IMR-90 (cell line): ENCODE measurements around the gene TRIM6. TPM values are rescaled to one million over a fixed set of nuclear protein-coding genes. Genes with fewer than 3 reads are reported as not detected.

Experiments
- ATAC-seq: fragments of 200-7000 bp; cut with Tn5 transposase; 2 replicates; pipeline ENCODE4 v1.9.1; 2020; ENCODE audit warnings: low read depth, mild to moderate bottlenecking, moderate library complexity
- BruUV-seq: library from RNA; stranded (reverse); fragments of 400-500 nt; replicated peaks from 2 replicates; lab custom pipeline; 2021; lab: Mats Ljungman, UMichigan
- CTCF ChIA-PET: fragments of 300-600 bp; formaldehyde crosslinking; extraction: SDS; loops from one replicate; lab custom pipeline; 2021; ENCODE audit warnings: antibody characterized with exemption; lab: Yijun Ruan, JAX
- POLR2A ChIA-PET: fragments of 300-600 bp; sonication (Branson Sonifier 250); formaldehyde crosslinking; loops from one replicate; lab custom pipeline; 2022; ENCODE audit warnings: antibody characterized with exemption; ENCODE audit not compliant: unreplicated experiment; lab: Charles Lee
- DNase-seq: peaks from one replicate; pipeline ENCODE4 v3.0.0; 2013
- H2AFZ ChIP-seq: replicated peaks from 2 replicates; pipeline ENCODE3; 2013; ENCODE audit warnings: low read length, mild to moderate bottlenecking; ENCODE audit not compliant: poor library complexity
- H2AK5ac ChIP-seq: 2 replicates; pipeline ENCODE4 v1.6.1; 2013; ENCODE audit warnings: low read depth, low read length, inconsistent platforms
- H2AK9ac ChIP-seq: replicated peaks from 2 replicates; pipeline ENCODE3; 2013; ENCODE audit warnings: mild to moderate bottlenecking, low read depth, low read length, moderate library complexity; ENCODE audit not compliant: poor library complexity
- H2BK120ac ChIP-seq: 2 replicates; pipeline ENCODE4 v1.6.1; 2013; ENCODE audit warnings: low read depth, low read length, inconsistent platforms
- H2BK15ac ChIP-seq: 3 replicates; pipeline ENCODE4 v1.6.1; 2013; ENCODE audit warnings: low read depth, low read length, inconsistent platforms
- H2BK20ac ChIP-seq: 2 replicates; pipeline ENCODE4 v1.6.1; 2013; ENCODE audit warnings: low read depth, mild to moderate bottlenecking, inconsistent platforms, low read length, moderate library complexity
- H2BK5ac ChIP-seq: 2 replicates; pipeline ENCODE4 v1.6.1; 2013; ENCODE audit warnings: mild to moderate bottlenecking, low read depth, low read length, inconsistent platforms; ENCODE audit not compliant: poor library complexity, severe bottlenecking
- H3K14ac ChIP-seq: replicated peaks from 2 replicates; pipeline ENCODE4 v1.6.1; 2013; ENCODE audit warnings: low read depth, low read length, inconsistent platforms
- H3K18ac ChIP-seq: 2 replicates; pipeline ENCODE4 v1.6.1; 2013; ENCODE audit warnings: low read depth, low read length, control low read depth
- H3K23ac ChIP-seq: 2 replicates; pipeline ENCODE4 v1.6.1; 2013; ENCODE audit warnings: low read depth, low read length, inconsistent platforms
- H3K27ac ChIP-seq: 2 replicates; pipeline ENCODE4 v1.5.1; 2013; ENCODE audit warnings: mild to moderate bottlenecking, control low read depth, low read length; ENCODE audit not compliant: insufficient read depth
- H3K27me3 ChIP-seq: 2 replicates; pipeline ENCODE4 v1.6.1; 2013; ENCODE audit warnings: low read length; ENCODE audit not compliant: control insufficient read depth, insufficient read depth
- H3K36me3 ChIP-seq: 2 replicates; pipeline ENCODE4 v1.6.1; 2013; ENCODE audit warnings: low read length, mixed read lengths; ENCODE audit not compliant: control insufficient read depth, insufficient read depth
- H3K4ac ChIP-seq: 2 replicates; pipeline ENCODE4 v1.6.1; 2013; ENCODE audit warnings: low read depth, low read length, inconsistent platforms
- H3K4me1 ChIP-seq: 2 replicates; pipeline ENCODE4 v1.6.1; 2013; ENCODE audit warnings: low read length, mixed read lengths; ENCODE audit not compliant: control insufficient read depth, insufficient read depth
- H3K4me2 ChIP-seq: 2 replicates; pipeline ENCODE4 v1.6.1; 2013; ENCODE audit warnings: low read depth, mild to moderate bottlenecking, control low read depth, low read length, moderate library complexity
- H3K4me3 ChIP-seq: 2 replicates; pipeline ENCODE4 v1.5.1; 2013; ENCODE audit warnings: low read depth, mild to moderate bottlenecking, control low read depth, low read length, moderate library complexity; ENCODE audit not compliant: insufficient read depth
- H3K56ac ChIP-seq: 2 replicates; pipeline ENCODE4 v1.6.1; 2013; ENCODE audit warnings: low read length, inconsistent platforms; ENCODE audit not compliant: insufficient read depth; ENCODE audit errors: extremely low read depth
- H3K79me1 ChIP-seq, 2 experiments: 2 replicates each; pipeline ENCODE4 v1.6.1; 2013; ENCODE audit warnings: low read length in 2 of 2, inconsistent platforms in 1 of 2, low read depth in 1 of 2
- H3K9ac ChIP-seq: 2 replicates; pipeline ENCODE4 v1.6.1; 2013; ENCODE audit warnings: low read depth, low read length, control low read depth
- H3K9me1 ChIP-seq: 2 replicates; pipeline ENCODE4 v1.6.1; 2013; ENCODE audit warnings: low read length, inconsistent platforms; ENCODE audit not compliant: insufficient read depth
- H3K9me3 ChIP-seq: 2 replicates; pipeline ENCODE4 v1.6.1; 2013; ENCODE audit warnings: low read length; ENCODE audit not compliant: control insufficient read depth, insufficient read depth
- H4K20me1 ChIP-seq: 2 replicates; pipeline ENCODE4 v1.6.1; 2013; ENCODE audit warnings: low read length, inconsistent platforms; ENCODE audit not compliant: insufficient read depth
- H4K5ac ChIP-seq: 2 replicates; pipeline ENCODE4 v1.6.1; 2013; ENCODE audit warnings: mild to moderate bottlenecking, low read depth, low read length, control low read depth
- H4K8ac ChIP-seq, 2 experiments: 2 replicates each; pipeline ENCODE4 v1.6.1; 2013; ENCODE audit warnings: low read depth in 2 of 2, low read length in 2 of 2, control low read depth in 1 of 2, inconsistent platforms in 1 of 2
- H4K91ac ChIP-seq: 2 replicates; pipeline ENCODE4 v1.6.1; 2013; ENCODE audit warnings: low read depth, low read length, inconsistent platforms; ENCODE audit not compliant: insufficient read depth
- CEBPB ChIP-seq: IDR thresholded peaks from 2 replicates; pipeline ENCODE4 v1.6.1; 2012; ENCODE audit warnings: low read depth, low read length, improper control_type of control experiment
- CHD1 ChIP-seq: IDR thresholded peaks from 2 replicates; pipeline ENCODE4 v1.6.1; 2012; ENCODE audit warnings: low read depth, low read length, improper control_type of control experiment
- MAFK ChIP-seq: IDR thresholded peaks from 2 replicates; pipeline ENCODE4 v1.6.1; 2012; ENCODE audit warnings: low read depth, low read length, improper control_type of control experiment
- MAZ ChIP-seq: IDR thresholded peaks from 2 replicates; pipeline ENCODE4 v1.6.1; 2012; ENCODE audit warnings: low read depth, mild to moderate bottlenecking, low read length, improper control_type of control experiment, moderate library complexity, borderline replicate concordance
- MXI1 ChIP-seq: IDR thresholded peaks from 2 replicates; pipeline ENCODE4 v1.6.1; 2012; ENCODE audit warnings: low read depth, mild to moderate bottlenecking, low read length, moderate library complexity, borderline replicate concordance
- NFE2L2 ChIP-seq: fragments of 150-350 bp; IDR thresholded peaks from 2 replicates; pipeline ENCODE4 v1.6.1; 2016; ENCODE audit warnings: low read depth, mild to moderate bottlenecking, low read length
- RCOR1 ChIP-seq: IDR thresholded peaks from 2 replicates; pipeline ENCODE4 v1.6.1; 2012; ENCODE audit warnings: mild to moderate bottlenecking, low read length, improper control_type of control experiment; ENCODE audit not compliant: insufficient replicate concordance
- RFX5 ChIP-seq: IDR thresholded peaks from 2 replicates; pipeline ENCODE4 v1.8.0; 2012; ENCODE audit warnings: low read depth, mild to moderate bottlenecking, low read length, moderate library complexity
- SMC3 ChIP-seq: fragments of 150-350 bp; IDR thresholded peaks from 2 replicates; pipeline ENCODE4 v1.6.1; 2016; ENCODE audit warnings: low read depth, mild to moderate bottlenecking, antibody characterized with exemption, low read length, moderate library complexity
- WGBS, 2 experiments: methylation state at CpG; one replicate each; pipeline versions ENCODE4 v1.1.5 to v1.1.7; 2013; ENCODE audit warnings: missing lambda C conversion rate in 2 of 2; ENCODE audit not compliant: insufficient read length in 1 of 2; ENCODE audit errors: extremely low coverage in 2 of 2; 5-methylcytosine and 5-hydroxymethylcytosine counted together
- dilution Hi-C: fragments of 300-500 bp; cut with HindIII; formaldehyde crosslinking; loops from one replicate; pipeline ENCODE4 v1.14.3; 2018; ENCODE audit warnings: low sequenced_read_pairs; ENCODE audit not compliant: unreplicated experiment
- in situ Hi-C: fragments of 300-500 bp; cut with MboI; formaldehyde crosslinking; loops from 3 replicates; pipeline ENCODE4 v1.14.3; 2019; ENCODE audit warnings: low sequenced_read_pairs, inconsistent platforms, mixed read lengths
- intact Hi-C: fragments of 100-400 bp; cut with micrococcal nuclease; formaldehyde crosslinking; loops from 2 replicates; pipeline ENCODE4 v1.10.0; 2022
- polyA plus RNA-seq, 3 experiments: library from polyadenylated mRNA; depleted of rRNA; stranded (reverse); fragments of >200 nt; gene quantifications; 2 replicates each; pipeline ENCODE4 v1.2.3, GENCODE V29; 2012; ENCODE audit warnings: low replicate concordance in 1 of 3
- total RNA-seq: library from RNA; depleted of rRNA; stranded (reverse); fragments of >200 nt; gene quantifications from 2 replicates; pipeline ENCODE4 v1.2.3, GENCODE V29; 2012
- TF ChIP-seq, protein P1 (sequence below): fragments of 150-350 bp; IDR thresholded peaks from 2 replicates; pipeline ENCODE4 v1.6.1; 2017; ENCODE audit warnings: mild to moderate bottlenecking, antibody characterized with exemption, low read length, low read depth
- TF ChIP-seq, protein P2 (sequence below): conservative IDR thresholded peaks from 2 replicates; pipeline ENCODE4 v1.5.1; 2012; ENCODE audit warnings: mild to moderate bottlenecking, low read depth, low read length, improper control_type of control experiment

The TRIM6 gene
- total and polyA plus RNA-seq, 2 of the 4 experiments (the other 2 are of a cell fraction): 3.9 to 4.7 TPM

DNA sequence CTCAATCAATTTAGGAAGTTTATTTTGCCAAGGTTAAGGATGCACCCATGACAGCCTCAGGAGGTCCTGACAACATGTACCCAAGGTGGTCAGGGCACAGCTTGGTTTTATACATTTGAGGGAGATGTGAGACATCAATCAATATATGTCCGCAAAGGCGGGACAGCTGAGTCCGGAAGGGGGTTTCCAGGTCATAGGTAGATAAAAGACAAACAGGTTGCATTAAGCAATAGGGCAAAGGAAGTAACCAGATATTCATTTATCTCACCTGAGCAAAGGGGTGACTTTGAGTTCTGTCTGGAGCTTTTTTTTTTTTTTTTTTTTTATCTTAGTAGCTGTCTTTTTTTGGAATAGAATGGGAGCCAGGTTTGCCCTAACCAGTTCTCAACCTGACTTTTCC lies 26.4 kb downstream of the TRIM6 start:
- Histone ChIP-seq H3K23ac (no peak overlapping the region), H3K9ac (no peak overlapping the region), H3K36me3 (no peaks in the 10 kb centered on the region), H4K20me1 (no peaks in the 10 kb centered on the region), H3K18ac (no peak overlapping the region), H3K14ac (no peak overlapping the region), H2BK15ac (no peak overlapping the region), H2BK5ac (no peak overlapping the region), H4K5ac (no peak overlapping the region), H2AK9ac (no peak overlapping the region), H3K9me1 (peaks cover 15% of the 10 kb centered on the region), H4K8ac (no peak overlapping the region), H3K9me3 (no peaks in the 10 kb centered on the region), H2BK120ac (no peak overlapping the region), H2AK5ac (no peak overlapping the region), H2BK20ac (no peak overlapping the region), H3K27me3 (no peaks in the 10 kb centered on the region), H3K4me3 (no peak overlapping the region), H3K27ac (no peak overlapping the region), H2AFZ (no peak overlapping the region), H3K56ac (no peak overlapping the region), H3K4me2 (no peak overlapping the region), H3K79me1 (peaks cover 0 to 16% of the 10 kb centered on the region in 2 experiments; a peak in 3 of 4 replicates), H3K4ac (no peak overlapping the region), H4K91ac (no peak overlapping the region), H3K4me1 (peaks cover 25% of the 10 kb centered on the region)
- dilution Hi-C loops: no loop called here
- TF ChIP-seq SMC3 (no peak), CEBPB (no peak), NFE2L2 (no peak), CHD1 (no peak), MXI1 (no peak), MAFK (no peak), RFX5 (no peak), MAZ (no peak), RCOR1 (no peak)
- TF ChIP-seq, protein P1, sequence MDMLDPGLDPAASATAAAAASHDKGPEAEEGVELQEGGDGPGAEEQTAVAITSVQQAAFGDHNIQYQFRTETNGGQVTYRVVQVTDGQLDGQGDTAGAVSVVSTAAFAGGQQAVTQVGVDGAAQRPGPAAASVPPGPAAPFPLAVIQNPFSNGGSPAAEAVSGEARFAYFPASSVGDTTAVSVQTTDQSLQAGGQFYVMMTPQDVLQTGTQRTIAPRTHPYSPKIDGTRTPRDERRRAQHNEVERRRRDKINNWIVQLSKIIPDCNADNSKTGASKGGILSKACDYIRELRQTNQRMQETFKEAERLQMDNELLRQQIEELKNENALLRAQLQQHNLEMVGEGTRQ: no peak
- TF ChIP-seq, protein P2, sequence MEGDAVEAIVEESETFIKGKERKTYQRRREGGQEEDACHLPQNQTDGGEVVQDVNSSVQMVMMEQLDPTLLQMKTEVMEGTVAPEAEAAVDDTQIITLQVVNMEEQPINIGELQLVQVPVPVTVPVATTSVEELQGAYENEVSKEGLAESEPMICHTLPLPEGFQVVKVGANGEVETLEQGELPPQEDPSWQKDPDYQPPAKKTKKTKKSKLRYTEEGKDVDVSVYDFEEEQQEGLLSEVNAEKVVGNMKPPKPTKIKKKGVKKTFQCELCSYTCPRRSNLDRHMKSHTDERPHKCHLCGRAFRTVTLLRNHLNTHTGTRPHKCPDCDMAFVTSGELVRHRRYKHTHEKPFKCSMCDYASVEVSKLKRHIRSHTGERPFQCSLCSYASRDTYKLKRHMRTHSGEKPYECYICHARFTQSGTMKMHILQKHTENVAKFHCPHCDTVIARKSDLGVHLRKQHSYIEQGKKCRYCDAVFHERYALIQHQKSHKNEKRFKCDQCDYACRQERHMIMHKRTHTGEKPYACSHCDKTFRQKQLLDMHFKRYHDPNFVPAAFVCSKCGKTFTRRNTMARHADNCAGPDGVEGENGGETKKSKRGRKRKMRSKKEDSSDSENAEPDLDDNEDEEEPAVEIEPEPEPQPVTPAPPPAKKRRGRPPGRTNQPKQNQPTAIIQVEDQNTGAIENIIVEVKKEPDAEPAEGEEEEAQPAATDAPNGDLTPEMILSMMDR: no peak
- ATAC-seq (no peak), DNase-seq (no peak)
- intact Hi-C loops: no loop called here
- in situ Hi-C loops: loop anchor here (5.0 to 25.0 kb wide), 2 partner anchors 64 to 689 kb away; partner anchors contain the start of genes CAVIN3, TRIM22 and TRIM5
- no TSS peak for BruUV-seq
- POLR2A ChIA-PET: no interaction called here
- CTCF ChIA-PET: no interaction called here
- no CpG with 5 or more reads among the region's 3 CpGs for WGBS, 2 experiments
